Nephron progenitor cell (in vitro differentiated cells): ENCODE measurements around the gene ELAPOR1.
A peak's percentile ranks its signal among the peaks of the same experiment; 100 is the strongest.

Experiments used
- DNase-seq: peaks from one replicate; pipeline ENCODE4 v3.0.0; 2021
- H3K27ac Mint-ChIP-seq: 2 replicates; pipeline ENCODE4 v1.8.0; 2021; ENCODE audit warnings: mild to moderate bottlenecking, moderate library complexity, mixed read lengths
- H3K27me3 Mint-ChIP-seq: 2 replicates; pipeline ENCODE4 v1.8.0; 2021; ENCODE audit warnings: mild to moderate bottlenecking, low read depth, mixed read lengths; ENCODE audit not compliant: poor library complexity
- H3K36me3 Mint-ChIP-seq: 2 replicates; pipeline ENCODE4 v1.8.0; 2021; ENCODE audit warnings: low read depth, mixed read lengths
- H3K4me1 Mint-ChIP-seq: 2 replicates; pipeline ENCODE4 v1.8.0; 2021; ENCODE audit warnings: mixed read lengths
- H3K4me3 Mint-ChIP-seq: 2 replicates; pipeline ENCODE4 v1.8.0; 2021; ENCODE audit warnings: mild to moderate bottlenecking, moderate library complexity, mixed read lengths
- H3K9me3 Mint-ChIP-seq: 2 replicates; pipeline ENCODE4 v1.8.0; 2021; ENCODE audit warnings: mild to moderate bottlenecking, moderate library complexity, mixed read lengths
- CTCF ChIP-seq: fragments of 200-600 bp; sonication (generic); IDR thresholded peaks from 2 replicates; pipeline ENCODE4 v1.5.0; 2021; ENCODE audit warnings: antibody characterized with exemption

The ELAPOR1 gene

GRCh38 chr1:109158433-109158832, 44.5 kb downstream of the ELAPOR1 start:
- Mint-ChIP-seq H3K27me3 (peaks cover 3% of the 10 kb centered on the region), H3K27ac (no peak overlapping the region), H3K36me3 (no peaks in the 10 kb centered on the region), H3K4me3 (no peak overlapping the region), H3K9me3 (no peaks in the 10 kb centered on the region), H3K4me1 (peaks cover 27% of the 10 kb centered on the region)
- no peak for DNase-seq
- TF ChIP-seq CTCF: no peak

GRCh38 chr1:109159326-109159725, 45.4 kb downstream of the ELAPOR1 start:
- no peak for DNase-seq
- no peaks in the 10 kb centered on the region for H3K9me3 Mint-ChIP-seq
- H3K36me3 Mint-ChIP-seq: no peaks in the 10 kb centered on the region
- peak overlapping the region; percentile 35 for H3K27ac Mint-ChIP-seq
- no peak overlapping the region for H3K4me3 Mint-ChIP-seq
- no peak for TF ChIP-seq CTCF
- peaks cover 25% of the 10 kb centered on the region for H3K4me1 Mint-ChIP-seq
- peaks cover 3% of the 10 kb centered on the region for H3K27me3 Mint-ChIP-seq

GRCh38 chr1:109160071-109160840, 46.3 kb downstream of the ELAPOR1 start:
- H3K27ac Mint-ChIP-seq: no peak overlapping the region
- no peaks in the 10 kb centered on the region for H3K9me3 Mint-ChIP-seq

GRCh38 chr1:109161858-109162606, 48.1 kb downstream of the ELAPOR1 start:
- H3K27ac Mint-ChIP-seq: no peak overlapping the region

More at GRCh38 chr1:109160071-109160840, 46.3 kb downstream of the ELAPOR1 start:
- TF ChIP-seq CTCF: no peak
- Mint-ChIP-seq H3K4me1 (peaks cover 17% of the 10 kb centered on the region), H3K36me3 (no peaks in the 10 kb centered on the region), H3K4me3 (no peak overlapping the region), H3K27me3 (peaks cover 3% of the 10 kb centered on the region)
- DNase-seq: no peak

GRCh38 chr1:109162626-109163025, 48.7 kb downstream of the ELAPOR1 start:
- no peak overlapping the region for H3K4me3 Mint-ChIP-seq
- peaks cover 27% of the 10 kb centered on the region for H3K4me1 Mint-ChIP-seq

More at GRCh38 chr1:109161858-109162606, 48.1 kb downstream of the ELAPOR1 start:
- Mint-ChIP-seq H3K4me1 (peaks cover 24% of the 10 kb centered on the region), H3K4me3 (no peak overlapping the region), H3K27me3 (peaks cover 3% of the 10 kb centered on the region), H3K9me3 (no peaks in the 10 kb centered on the region), H3K36me3 (no peaks in the 10 kb centered on the region)
- no peak for DNase-seq
- no peak for TF ChIP-seq CTCF

More at GRCh38 chr1:109162626-109163025, 48.7 kb downstream of the ELAPOR1 start:
- no peaks in the 10 kb centered on the region for H3K27me3 Mint-ChIP-seq
- no peaks in the 10 kb centered on the region for H3K36me3 Mint-ChIP-seq
- no peaks in the 10 kb centered on the region for H3K9me3 Mint-ChIP-seq
- no peak for DNase-seq
- no peak overlapping the region for H3K27ac Mint-ChIP-seq
- TF ChIP-seq CTCF: no peak
